Urinary bladder (tissue), 4 donors: Measurements from ENCODE around the gene MRPL52. TPM values are rescaled to one million over a fixed set of nuclear protein-coding genes. Genes with fewer than 3 reads are reported as not detected.

Experiments
- DNase-seq: peaks from one replicate; pipeline ENCODE4 v3.0.0-alpha.2; 2015; ENCODE audit errors: extremely low spot score
- H3K27ac ChIP-seq: one replicate; pipeline ENCODE4 v1.5.1; 2013; ENCODE audit warnings: low read depth, mild to moderate bottlenecking, moderate library complexity
- H3K36me3 ChIP-seq: one replicate; pipeline ENCODE4 v1.6.1; 2013; ENCODE audit warnings: mild to moderate bottlenecking, moderate library complexity; ENCODE audit not compliant: insufficient read depth
- H3K4me1 ChIP-seq: one replicate; pipeline ENCODE4 v1.6.1; 2013; ENCODE audit warnings: mild to moderate bottlenecking, moderate library complexity; ENCODE audit not compliant: insufficient read depth
- H3K4me3 ChIP-seq: one replicate; pipeline ENCODE4 v1.5.1; 2013; ENCODE audit warnings: low read depth, low read length
- WGBS: extraction: QIAGEN DNeasy Blood & Tissue Kit; methylation state at CpG from one replicate; pipeline ENCODE4 v1.1.7; 2013; 5-methylcytosine and 5-hydroxymethylcytosine counted together
- polyA plus RNA-seq: library from polyadenylated mRNA; stranded (reverse); fragments of 200-250 nt; gene quantifications from one replicate; pipeline ENCODE4 v1.2.3, GENCODE V29; 2013
- small RNA-seq: library from RNA; depleted of rRNA; stranded (forward); fragments of <200 nt; gene quantifications from one replicate; pipeline ENCODE3, GENCODE V24; 2014
- total RNA-seq: library from RNA; depleted of rRNA; stranded (reverse); fragments of >200 nt; gene quantifications from one replicate; pipeline ENCODE4 v1.2.3, GENCODE V29; 2014
- donor health status: healthy with polysubstance abuse.
- donor health status: healthy.

The MRPL52 gene
- total and polyA plus RNA-seq, 2 donors, result 21.5 to 77.0 TPM

DNA sequence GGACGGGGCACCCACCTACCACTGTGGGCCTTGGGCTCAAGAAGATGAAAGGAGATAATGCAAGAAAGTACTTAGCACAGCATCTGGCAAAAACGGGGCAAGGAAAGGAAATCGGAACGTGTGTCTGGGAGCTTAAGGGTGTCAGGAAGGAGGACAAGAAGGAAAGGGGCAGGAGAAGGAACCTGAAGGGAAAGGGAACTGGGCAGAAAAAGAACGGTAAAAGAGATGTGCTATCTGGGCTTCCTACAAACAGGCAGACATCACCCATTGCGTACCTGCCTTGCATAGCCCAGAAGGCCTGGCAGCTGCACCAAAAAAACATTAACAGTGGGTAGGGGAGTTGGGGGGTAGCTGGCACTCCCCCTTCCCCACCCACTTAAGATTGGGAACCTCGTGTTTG, 52.4 kb downstream of the MRPL52 start:
- DNase-seq, result no peak
- no peak overlapping the region for H3K27ac ChIP-seq
- H3K4me1 ChIP-seq, result peaks cover 2% of the 10 kb centered on the region
- H3K36me3 ChIP-seq, result peaks cover 2% of the 10 kb centered on the region
- WGBS, result 28% methylated on average over 7 of the region's 7 CpGs
- no peak overlapping the region for H3K4me3 ChIP-seq

DNA sequence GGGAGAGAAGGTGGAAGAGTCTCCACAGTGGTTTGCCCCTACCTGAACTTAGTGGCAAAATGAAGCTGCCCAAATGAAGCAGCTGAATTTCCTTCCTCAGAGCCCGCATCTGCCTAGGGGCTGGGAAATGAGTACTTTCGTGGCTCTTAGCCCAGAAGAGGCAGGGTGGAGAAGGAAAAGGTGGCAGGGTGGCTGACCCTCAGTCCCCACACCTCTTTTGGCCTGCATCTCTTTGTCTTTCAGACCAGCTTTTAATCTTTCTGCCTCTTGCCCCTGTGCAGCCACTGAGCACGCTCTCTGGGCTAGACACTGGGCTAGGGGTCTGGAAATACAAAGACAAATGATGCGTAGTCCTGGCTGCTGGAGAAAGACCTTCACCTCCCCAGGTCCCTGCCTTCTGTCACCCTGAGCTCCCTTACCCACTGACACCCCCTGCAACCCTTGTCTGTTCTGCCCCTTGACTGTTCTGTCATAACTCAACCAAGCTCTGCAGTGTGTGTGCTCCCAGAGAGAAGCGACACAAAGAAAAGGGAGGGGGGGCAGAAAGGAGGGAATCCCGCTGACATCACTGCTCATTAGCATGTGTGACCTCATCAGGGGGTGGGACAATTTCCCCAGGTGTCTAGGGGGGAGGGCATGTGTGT, 53.0 kb downstream of the MRPL52 start:
- 28% methylated on average over 6 of the region's 6 CpGs for WGBS
- peaks cover 2% of the 10 kb centered on the region for H3K4me1 ChIP-seq
- no peak overlapping the region for H3K4me3 ChIP-seq
- DNase-seq, result no peak
- H3K36me3 ChIP-seq, result no peaks in the 10 kb centered on the region
- no peak overlapping the region for H3K27ac ChIP-seq

DNA sequence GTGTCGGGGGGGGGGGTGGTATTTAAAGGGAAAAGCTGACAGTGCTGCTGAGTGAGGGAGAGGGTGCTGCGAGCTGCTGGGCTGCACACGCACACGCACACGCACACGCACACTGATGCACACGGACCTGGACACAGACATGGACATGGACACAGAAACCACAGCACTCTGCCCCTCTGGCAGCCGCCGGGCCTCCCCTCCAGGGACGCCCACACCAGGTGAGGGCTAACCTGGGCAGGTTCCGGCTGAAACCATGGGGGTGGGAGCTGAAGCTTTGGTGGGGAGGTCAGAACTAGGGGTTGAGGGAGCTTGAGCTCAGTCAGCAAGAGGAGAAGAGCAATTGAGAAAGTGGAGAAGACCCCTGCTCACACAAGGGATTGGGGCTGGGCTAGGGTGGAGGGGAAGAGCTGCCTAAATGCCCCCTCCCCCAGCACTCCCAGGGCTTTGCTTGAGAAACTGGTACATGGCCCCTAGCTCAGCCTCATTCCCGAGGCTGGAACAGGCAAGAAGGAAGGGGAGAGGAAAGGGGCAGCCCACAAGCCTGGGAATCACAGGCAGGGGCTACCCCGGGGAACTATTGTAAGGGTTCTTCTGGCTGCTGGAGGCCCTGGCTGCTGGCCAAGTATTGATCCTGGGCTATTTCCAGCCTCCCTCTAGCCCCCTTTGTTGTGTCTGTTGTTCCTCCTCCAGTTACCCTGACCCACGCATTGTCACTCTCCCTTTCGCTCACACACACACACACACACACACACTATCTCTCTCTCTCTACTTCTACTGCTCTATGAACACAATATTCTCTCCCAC, 53.7 kb downstream of the MRPL52 start, which contains the start of gene REM2:
TSS of gene REM2 (plus strand) at position 50 of the 804 bp plus-strand sequence. CDS start at position 116, 66 bp downstream.
- 27% methylated on average over 15 of the region's 15 CpGs for WGBS
- H3K27ac ChIP-seq, result no peak within 1 kb of the TSS
- DNase-seq, result no peak
- H3K4me1 ChIP-seq, result peaks cover 2% of the 10 kb centered on the region
- no peaks in the 10 kb centered on the region for H3K36me3 ChIP-seq
- no peak within 1 kb of the TSS for H3K4me3 ChIP-seq

DNA sequence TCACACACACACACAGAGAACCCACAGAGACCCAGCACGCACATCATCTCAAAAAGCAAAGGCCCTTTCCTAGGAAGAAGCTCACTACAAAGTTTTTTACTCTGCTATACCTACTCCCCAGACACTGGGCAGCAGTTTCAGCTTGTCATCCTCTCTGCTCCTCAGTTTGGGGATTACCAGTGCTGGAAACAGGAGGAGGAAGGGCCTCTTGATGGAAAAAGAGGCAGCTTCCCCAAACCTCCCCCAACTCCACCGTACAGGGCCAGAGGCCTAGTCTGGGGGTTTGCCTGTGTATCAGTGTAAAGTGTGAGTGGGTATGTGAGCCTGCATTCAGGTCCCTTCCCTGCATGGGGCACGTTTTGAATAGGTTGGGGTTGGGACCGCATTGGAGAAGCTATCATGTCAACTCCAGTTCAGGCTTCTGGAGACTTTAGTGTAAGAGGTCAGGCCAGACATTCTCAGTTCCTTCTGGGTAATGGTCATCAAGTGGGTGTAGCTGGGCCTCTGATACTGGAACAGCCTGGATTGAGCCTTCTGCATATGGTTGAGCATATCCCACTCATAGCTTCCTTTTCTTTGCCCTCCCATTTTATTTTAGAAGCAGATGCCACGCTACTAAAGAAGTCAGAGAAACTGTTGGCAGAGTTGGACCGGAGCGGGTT, 54.5 kb downstream of the MRPL52 start:
- Histone ChIP-seq H3K27ac (no peak overlapping the region), H3K4me1 (peaks cover 2% of the 10 kb centered on the region), H3K36me3 (no peaks in the 10 kb centered on the region), H3K4me3 (no peak overlapping the region)
- 84% methylated on average over 7 of the region's 7 CpGs for WGBS
- no peak for DNase-seq

Small RNA genes lying within 50 kb of the gene (small RNA-seq; reads per million reads assigned to genes)
- gene RF00019, result not detected

Other genes starting within 250 kb of the MRPL52 start
- gene DAD1, start 240.7 kb upstream of the MRPL52 start, total RNA-seq, result 214 TPM
- gene DAD1, start 240.7 kb upstream of the MRPL52 start, polyA plus RNA-seq, result 222 TPM
- 13.1 TPM for gene ABHD4, start 231.6 kb upstream of the MRPL52 start, total RNA-seq
- gene ABHD4, start 231.6 kb upstream of the MRPL52 start, polyA plus RNA-seq, result 30.5 TPM
- not detected for gene OR6J1, start 185.5 kb upstream of the MRPL52 start, total RNA-seq
- gene OR6J1, start 185.5 kb upstream of the MRPL52 start, polyA plus RNA-seq, result not detected
- 74.1 TPM for gene OXA1L, start 63.2 kb upstream of the MRPL52 start, total RNA-seq
- gene OXA1L, start 63.2 kb upstream of the MRPL52 start, polyA plus RNA-seq, result 112 TPM
- gene SLC7A7, start 14.5 kb upstream of the MRPL52 start, total RNA-seq, result 9.3 TPM
- gene SLC7A7, start 14.5 kb upstream of the MRPL52 start, polyA plus RNA-seq, result 12.8 TPM
- 120 TPM for gene MMP14, start 6.7 kb downstream of the MRPL52 start, total RNA-seq
- 189 TPM for gene MMP14, start 6.7 kb downstream of the MRPL52 start, polyA plus RNA-seq
- gene LRP10, start 41.9 kb downstream of the MRPL52 start, total RNA-seq, result 22.1 TPM
- gene LRP10, start 41.9 kb downstream of the MRPL52 start, polyA plus RNA-seq, result 195 TPM
- 0.16 TPM for gene REM2, start 53.3 kb downstream of the MRPL52 start, total RNA-seq
- 0.38 TPM for gene REM2, start 53.3 kb downstream of the MRPL52 start, polyA plus RNA-seq
- 101 TPM for gene RBM23, start 89.3 kb downstream of the MRPL52 start, total RNA-seq
- 65.0 TPM for gene RBM23, start 89.3 kb downstream of the MRPL52 start, polyA plus RNA-seq
- gene PRMT5, start 99.5 kb downstream of the MRPL52 start, total RNA-seq, result 39.8 TPM
- gene PRMT5, start 99.5 kb downstream of the MRPL52 start, polyA plus RNA-seq, result 49.3 TPM
- gene HAUS4, start 127.2 kb downstream of the MRPL52 start, total RNA-seq, result 42.2 TPM
- 44.1 TPM for gene HAUS4, start 127.2 kb downstream of the MRPL52 start, polyA plus RNA-seq
- gene AJUBA, start 152.7 kb downstream of the MRPL52 start, total RNA-seq, result 28.0 TPM
- gene AJUBA, start 152.7 kb downstream of the MRPL52 start, polyA plus RNA-seq, result 6.6 TPM
- gene C14orf93, start 180.3 kb downstream of the MRPL52 start, total RNA-seq, result 10.4 TPM
- gene C14orf93, start 180.3 kb downstream of the MRPL52 start, polyA plus RNA-seq, result 14.5 TPM
- 70.3 TPM for gene PSMB5, start 205.0 kb downstream of the MRPL52 start, total RNA-seq
- 135 TPM for gene PSMB5, start 205.0 kb downstream of the MRPL52 start, polyA plus RNA-seq
- gene PSMB11, start 212.3 kb downstream of the MRPL52 start, total RNA-seq, result not detected
- gene PSMB11, start 212.3 kb downstream of the MRPL52 start, polyA plus RNA-seq, result not detected
- 6.4 TPM for gene CDH24, start 227.6 kb downstream of the MRPL52 start, total RNA-seq
- 4.4 TPM for gene CDH24, start 227.6 kb downstream of the MRPL52 start, polyA plus RNA-seq